HG02759 (cell line): ENCODE results near the gene GON7.
"Not testable (repeated sequence)": the region's sequence is repeated elsewhere in the genome, so short reads cannot be mapped to it uniquely, and the experiment has no call there.

Source experiments
- ATAC-seq: cut with Tn5 transposase; IDR thresholded peaks from one replicate; pipeline ENCODE4 v1.9.1; 2021; ENCODE audit warnings: mild to moderate bottlenecking, moderate library complexity; ENCODE audit not compliant: unreplicated experiment

The GON7 gene, protein sequence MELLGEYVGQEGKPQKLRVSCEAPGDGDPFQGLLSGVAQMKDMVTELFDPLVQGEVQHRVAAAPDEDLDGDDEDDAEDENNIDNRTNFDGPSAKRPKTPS

GRCh38 chr14:93206793-93207467 is at the start of gene GON7, which contains the start of gene UBR7:
Gene GON7, minus strand, starts transcription at chr14:93207065. Its CDS starts 28 bp downstream, at chr14:93207037.
Gene UBR7, plus strand, starts transcription at chr14:93207256. Its CDS starts 36 bp downstream, at chr14:93207292.
- ATAC-seq: peak; percentile 90

DNA sequence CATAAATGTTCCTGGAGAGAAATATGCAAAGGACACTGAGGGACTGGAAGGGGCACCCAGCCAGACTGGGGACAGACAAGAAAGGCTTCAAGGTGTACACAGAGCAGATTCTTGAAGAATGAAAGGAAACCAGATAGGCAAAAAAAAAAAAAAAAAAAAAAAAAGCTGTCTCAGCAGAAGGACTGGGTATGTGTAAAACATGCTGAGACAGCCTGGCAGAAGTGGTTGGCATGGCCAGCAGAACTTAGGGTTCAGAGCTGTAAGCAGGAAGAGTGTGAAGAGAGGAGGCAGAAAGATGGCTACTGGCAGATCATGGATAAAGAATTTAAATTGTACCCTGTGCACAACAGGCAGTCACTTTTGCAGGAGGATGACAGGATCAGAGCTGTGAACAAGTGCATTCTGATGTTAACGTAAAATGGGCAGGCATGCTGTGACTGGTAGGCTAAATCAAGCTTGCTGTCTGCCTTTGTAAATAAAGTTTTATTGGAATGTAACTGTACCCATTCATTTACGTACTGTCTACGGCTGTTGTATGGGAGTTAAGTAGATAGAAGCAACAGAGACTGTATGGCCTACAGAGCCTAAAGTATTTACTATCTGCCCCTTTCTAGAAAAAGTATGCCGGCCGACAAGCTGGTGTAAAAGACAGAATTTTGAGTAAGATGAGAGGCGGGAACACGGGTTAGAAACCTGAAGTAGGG is 42.4 kb upstream of the GON7 start:
- ATAC-seq: no peak

- ATAC-seq: no peak
Observed at GRCh38 chr14:93246534-93246933, 39.7 kb upstream of the GON7 start.

GRCh38 chr14:93245764-93246420 is 39.0 kb upstream of the GON7 start:
- ATAC-seq: no peak

GRCh38 chr14:93240678-93241000 is 33.8 kb upstream of the GON7 start:
- ATAC-seq: no peak

GRCh38 chr14:93239869-93240677 is 33.2 kb upstream of the GON7 start:
- no peak for ATAC-seq

GRCh38 chr14:93234798-93235197 is 27.9 kb upstream of the GON7 start:
- no peak for ATAC-seq

- not testable (repeated sequence) for ATAC-seq
Observed at GRCh38 chr14:93233078-93233477, 26.2 kb upstream of the GON7 start.

DNA sequence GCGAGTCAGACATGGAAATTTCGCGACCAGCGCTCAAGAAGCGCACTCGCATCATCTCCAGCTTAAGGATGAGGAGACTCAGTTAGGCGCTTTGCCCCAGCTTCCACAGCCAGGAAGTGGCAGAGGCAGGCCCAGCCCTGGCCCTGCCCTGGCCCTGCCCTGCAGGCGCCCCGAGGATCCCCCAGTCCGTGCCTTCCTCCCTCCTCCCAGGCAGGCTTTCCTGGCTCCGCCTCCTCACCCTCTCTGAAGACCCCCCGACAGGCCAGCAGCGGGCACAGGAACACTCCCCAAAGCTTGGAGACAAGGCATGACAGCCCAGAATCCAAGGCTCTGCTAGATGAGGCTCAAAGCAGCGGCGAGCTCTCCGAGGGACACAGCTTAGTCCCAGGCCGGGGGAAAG is 25.3 kb upstream of the GON7 start:
- ATAC-seq: no peak

GRCh38 chr14:93231129-93231979 is 24.5 kb upstream of the GON7 start:
- no peak for ATAC-seq

- no peak for ATAC-seq
Observed at GRCh38 chr14:93230539-93230938, 23.7 kb upstream of the GON7 start.

DNA sequence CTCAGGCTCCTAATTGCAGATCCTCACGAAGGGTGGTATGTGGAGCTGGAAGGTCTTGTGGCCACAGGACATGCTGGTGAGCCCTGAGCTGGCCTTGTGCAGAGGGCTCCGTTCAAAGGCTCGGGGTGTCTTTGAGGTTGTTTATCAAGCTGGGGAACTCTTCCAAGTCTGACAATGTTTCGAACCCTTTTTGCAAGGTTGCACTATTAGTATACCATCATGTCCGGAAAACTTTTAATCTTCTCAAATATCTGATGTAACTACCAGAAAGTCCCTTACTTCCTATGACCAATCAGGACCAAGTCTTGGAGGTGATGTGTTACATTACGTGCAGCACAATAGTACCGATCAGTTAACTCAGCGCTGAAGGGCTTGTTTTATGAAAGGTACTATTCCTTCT is 21.7 kb upstream of the GON7 start:
- ATAC-seq: no peak

DNA sequence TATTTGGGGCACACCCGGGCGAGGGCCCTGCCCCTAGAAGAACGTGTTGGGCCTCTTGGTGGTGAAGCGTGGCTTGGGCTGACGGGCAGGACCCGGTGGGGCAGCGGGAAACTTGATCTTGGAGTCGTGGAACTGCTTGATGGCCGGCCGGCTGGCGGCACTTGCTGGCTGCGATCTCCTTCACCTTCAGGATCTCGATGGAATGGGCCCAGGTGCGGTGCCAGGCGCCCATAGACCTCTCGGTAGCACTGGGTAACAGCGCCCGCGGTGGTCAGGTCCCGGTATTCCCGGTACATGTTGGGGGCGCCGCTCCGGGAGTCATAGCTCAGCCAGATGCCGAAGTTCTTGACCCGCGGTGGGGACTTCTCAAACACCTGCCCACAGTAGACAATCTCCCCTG is 16.7 kb upstream of the GON7 start:
- ATAC-seq: no peak

- ATAC-seq: no peak
Observed at GRCh38 chr14:93220509-93220908, 13.6 kb upstream of the GON7 start.

DNA sequence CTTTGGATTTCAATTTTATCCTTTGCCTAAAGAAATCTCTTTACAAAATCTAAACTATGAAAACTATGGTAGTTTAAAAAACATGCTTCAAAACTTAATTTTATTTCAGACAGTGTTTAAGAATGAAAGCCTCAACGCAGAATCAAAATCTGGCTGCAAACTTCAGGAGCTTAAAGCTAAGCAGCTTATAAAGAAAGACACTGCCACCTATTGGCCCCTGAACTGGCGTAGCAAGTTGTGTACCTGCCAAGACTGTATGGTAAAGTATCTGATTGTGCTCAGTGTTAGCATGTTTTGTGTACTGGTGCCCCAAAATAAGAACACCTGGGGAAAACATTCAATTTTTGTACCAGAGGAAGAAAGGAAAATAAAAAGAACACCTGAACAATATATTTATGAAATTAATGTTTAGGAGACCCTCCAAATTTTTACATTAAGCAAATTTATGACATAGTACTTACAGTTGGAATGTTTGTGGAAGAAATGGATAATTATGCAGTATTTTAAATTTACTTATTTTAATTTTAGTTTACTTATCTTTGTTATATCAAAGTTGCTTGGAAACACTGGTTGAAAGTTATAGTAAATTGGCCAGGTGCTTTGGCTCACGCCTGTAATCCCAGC is 12.3 kb upstream of the GON7 start:
- peak; percentile 66 for ATAC-seq

- no peak for ATAC-seq
Observed at GRCh38 chr14:93214598-93214997, 7.7 kb upstream of the GON7 start.

DNA sequence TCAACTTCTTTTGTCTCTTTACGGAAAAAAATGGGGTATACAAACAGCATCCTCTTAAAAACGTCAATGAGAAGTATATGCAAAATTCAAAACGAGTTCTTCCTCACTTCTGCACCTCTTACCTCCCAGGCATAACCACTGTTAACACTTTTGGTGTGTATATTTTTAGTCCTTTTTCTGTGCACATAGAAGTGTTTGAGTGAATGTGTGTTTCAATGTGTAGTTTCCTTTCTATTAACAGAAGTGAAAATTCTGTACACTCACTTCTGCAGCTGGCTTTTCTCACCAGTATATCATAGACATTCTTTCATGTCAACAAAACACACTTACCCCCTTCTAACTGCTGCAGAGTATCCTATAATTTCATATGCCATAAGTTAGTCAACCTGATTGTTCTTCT is 5.6 kb upstream of the GON7 start:
- peak; percentile 66 for ATAC-seq

DNA sequence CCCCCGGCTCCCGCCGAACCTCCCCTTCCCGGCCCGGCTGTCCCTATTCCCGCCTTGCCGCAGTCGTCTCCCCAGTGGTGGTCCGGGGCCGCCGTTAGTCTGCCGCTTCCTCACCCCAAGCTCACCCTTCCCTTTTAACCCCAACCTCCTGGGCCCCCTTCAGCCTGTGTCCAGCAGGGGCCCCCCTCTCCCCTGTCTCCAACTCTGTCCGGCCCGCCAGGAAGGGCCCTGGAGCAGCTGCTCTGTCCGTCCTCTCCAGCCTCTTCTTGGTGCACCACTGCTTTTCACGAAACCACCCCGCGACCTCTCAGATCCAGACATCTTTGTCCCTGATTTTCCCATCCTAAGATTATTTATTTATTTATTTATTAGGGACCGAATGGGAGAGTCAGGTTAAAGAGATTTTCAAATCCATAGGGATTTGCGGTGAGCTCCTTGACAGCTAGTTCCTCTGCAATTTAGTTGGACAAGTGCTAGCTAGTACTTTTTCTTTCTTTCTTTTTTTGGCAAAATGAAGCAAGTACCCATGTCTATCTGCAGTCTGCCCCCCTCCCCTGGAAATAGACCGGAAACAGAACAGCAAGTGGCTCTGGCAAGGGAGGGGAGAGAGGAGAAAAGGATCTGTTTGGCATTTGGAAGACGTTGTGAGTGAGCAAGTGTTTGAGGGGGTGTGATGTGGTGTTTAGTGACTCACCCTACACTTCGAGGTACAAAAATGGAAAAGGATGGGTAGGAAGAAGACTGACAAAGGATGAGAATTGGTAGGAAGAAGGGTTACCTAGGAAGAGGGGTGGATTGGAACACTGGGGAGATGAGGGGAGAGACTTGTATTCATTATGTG is 823 bp upstream of the GON7 start:
- peak; percentile 37 for ATAC-seq
